NCI-H774 (cell line): ENCODE results near the gene CINP.
"Not testable (repeated sequence)": the region's sequence is repeated elsewhere in the genome, so short reads cannot be mapped to it uniquely, and the experiment has no call there.

ENCODE experiments used
- DNase-seq: peaks from one replicate; lab custom pipeline; 2025; lab: John Stamatoyannopoulos, UW

CINP gene

DNA sequence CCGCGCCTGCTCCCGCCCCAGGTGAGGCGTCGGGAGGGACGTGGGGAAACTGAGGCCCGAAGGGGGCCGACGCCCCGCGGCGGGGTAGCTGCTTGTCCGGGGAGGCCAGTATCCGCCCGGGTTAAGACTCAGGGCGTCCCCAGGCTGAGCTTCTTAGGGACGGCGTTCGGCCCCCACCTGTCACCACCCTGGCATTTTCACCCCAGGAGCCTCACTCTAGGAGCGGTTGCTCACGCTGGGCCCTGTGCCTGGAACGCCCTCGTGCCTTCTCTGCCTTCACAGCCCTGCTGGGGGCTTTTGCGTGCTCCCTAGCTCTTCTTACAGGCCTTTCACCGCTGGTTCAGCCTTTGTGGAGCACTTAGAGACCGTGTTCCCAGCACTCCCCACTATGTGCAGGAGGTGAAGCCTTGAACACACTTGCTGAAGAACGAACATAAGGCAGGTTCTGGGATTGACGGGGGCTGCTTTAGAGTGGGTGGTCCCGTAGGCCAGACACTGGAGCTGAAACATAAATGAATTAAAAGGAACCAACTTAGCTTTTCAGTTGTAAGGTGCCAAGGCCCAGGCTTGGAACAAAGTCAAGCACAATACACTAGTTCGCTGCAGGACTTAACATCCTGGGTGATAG is 42.5 kb downstream of the CINP start:
- DNase-seq, result no peak

DNA sequence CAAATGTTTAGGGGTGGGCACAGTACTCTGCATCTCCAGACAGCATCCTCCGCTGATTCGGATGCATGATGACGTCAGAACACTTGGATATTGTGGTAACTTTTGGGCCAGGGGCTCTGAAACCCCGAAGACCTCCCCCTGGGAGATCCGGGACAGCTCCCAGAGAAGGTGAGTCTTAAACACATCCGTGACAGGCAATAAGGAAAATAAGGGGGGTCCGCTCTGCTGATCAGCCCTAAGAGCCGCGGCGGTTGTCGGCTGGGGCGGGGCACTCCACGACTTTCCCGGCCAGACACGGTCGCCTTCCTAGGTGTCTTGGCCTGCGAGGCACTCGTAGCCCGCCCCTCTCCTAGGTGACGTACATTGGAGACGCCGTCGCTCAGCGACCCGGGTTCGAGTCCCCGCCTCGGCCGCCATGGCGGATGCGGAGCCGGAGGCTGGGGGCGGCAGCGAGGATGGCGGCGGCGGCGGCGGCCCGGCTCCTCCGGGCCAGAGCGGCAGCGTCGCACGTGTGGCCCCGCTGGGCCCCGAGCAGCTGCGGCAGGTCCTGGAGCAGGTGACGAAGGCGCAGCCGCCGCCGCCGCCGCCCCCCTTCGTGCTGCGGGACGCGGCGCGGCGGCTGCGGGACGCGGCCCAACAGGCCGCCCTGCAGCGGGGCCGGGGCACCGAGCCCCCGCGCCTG is 43.2 kb downstream of the CINP start, which contains the start of gene ZNF839:
Gene ZNF839 (plus strand): TSS at position 396 of the 682 bp plus-strand sequence. CDS start 20 bp downstream, at position 416.
- DNase-seq, result peak; percentile 89

DNA sequence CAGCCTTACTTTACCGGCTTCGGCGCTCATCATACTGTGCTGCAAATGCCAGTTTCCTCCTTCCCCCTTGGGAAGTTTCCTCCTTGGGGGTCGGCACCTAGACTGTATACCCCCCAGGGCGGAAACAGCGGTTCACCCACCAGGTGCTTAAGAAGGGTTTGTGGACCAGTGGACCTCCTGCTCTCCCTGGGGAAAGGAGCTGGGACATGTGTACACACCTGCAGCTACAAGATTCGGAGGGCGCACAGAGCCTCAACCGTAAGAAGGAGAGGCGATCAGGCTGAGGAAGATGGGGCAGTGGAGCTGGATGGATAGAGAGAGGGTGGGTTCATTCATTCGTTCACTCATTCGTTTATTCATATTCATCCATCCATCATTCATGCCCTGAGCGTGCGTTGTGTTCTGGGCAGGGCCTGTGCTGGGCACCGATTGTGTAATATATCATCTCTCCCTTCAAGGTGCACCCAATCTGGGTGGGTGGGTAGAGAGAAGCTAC is 43.9 kb downstream of the CINP start:
- no peak for DNase-seq

DNA sequence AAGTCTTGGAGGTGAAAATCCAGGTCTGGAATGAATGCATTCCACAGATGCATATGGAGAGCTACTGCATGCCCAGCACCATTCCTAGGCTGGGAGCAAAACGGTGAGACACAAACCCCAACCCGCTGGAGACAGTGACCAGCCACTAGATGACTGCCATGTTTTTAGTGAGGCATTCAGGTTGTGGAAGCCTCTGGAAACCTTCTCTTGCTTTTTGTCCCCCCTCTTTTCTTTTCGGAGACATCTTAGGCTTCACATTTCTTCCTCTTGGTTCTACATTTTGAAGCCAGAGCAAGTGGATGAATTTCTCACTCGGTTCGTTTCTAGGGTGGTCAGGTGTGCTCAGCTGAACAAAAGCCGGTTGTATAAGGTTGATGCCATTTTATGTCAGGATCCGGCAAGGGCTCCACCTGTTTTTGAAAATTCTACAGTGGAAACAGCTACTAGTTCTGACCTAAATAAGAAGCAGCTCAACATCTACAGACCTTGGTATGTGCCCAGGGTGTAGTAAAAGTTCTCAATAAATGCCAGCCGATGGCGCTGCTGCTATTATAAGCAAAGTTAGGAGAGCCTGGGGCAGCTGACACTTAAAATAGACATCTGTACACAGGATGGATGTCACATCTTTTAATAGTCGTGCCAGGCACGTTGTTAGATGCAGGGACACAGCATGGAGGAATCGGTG is 45.0 kb downstream of the CINP start:
- DNase-seq, result peak; percentile 42

DNA sequence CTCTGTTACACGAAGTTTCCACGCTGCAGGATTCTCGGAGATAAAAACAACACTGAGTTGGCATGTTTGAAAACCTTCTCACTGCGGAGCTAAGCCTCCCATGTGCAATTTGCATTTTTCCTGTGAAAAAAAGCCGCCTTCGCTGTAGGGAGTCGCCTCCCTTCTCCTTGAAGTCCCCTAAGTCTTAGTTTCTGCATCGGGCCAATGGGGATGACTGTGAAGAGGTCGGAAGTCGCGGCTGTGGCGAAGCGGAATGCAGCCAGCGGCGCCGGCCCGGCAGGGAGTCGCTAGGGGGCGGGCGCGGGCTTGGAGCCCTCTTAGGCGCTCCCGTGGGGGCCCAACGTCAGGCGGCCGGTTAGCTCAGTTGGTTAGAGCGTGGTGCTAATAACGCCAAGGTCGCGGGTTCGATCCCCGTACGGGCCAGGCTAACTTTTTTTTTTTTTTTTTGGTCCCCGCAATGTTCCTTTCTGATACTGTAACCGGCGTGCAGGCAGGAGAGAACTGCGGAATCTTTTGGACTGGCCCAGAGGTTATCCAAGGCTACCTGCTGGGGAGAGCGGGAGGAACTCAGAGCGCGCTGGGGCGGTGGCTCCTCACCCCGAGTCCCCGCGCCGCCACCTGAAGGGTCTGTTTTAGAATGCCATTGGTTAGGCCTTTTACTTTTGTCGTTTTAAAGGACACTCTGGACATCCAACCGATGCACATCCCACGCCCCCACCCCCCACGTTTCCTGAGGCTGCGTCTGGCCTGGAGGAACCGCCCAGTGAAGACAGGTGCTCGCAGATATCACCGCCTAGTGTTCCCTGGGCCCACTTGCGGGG is 45.7 kb downstream of the CINP start:
- peak; percentile 84 for DNase-seq

DNA sequence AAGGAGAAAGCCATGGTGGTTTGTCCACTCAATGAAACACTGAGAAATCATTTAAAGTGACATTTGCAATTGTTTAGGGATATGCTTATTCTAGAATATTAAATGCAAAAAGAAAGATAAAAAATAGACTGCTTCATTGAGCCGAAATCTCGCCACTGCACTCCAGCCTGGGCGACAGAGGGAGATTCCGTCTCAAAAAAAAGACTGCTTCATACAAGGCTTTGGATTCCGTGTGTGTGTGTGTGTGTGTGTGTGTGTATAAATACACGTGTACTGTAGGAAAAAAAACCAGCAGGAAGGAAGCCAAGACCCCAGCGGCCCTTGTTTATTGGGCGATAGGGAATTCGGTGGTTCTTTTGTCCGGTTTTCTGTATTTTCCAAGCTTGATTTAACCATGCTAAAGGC is 46.4 kb downstream of the CINP start:
- peak; percentile 25 for DNase-seq

DNA sequence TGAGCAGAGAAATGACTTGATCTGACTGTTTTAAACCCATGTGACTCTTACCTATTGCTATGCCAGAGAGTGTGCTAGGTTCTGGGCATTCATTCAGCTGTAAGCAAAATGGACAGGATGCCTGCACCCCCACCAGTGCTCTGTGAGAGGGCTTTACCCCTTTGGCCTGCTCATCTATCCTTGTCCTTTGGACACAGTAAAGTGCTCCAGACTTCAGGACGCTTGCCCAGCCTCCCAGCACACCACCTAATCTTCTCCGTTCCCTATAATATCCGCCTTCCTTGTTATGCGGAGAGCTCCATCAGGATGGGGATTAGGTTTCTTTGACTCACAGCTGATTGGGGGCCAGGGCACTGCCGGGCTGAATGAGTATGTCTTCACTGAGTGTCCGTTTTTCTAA is 47.6 kb downstream of the CINP start:
- DNase-seq, result no peak

DNA sequence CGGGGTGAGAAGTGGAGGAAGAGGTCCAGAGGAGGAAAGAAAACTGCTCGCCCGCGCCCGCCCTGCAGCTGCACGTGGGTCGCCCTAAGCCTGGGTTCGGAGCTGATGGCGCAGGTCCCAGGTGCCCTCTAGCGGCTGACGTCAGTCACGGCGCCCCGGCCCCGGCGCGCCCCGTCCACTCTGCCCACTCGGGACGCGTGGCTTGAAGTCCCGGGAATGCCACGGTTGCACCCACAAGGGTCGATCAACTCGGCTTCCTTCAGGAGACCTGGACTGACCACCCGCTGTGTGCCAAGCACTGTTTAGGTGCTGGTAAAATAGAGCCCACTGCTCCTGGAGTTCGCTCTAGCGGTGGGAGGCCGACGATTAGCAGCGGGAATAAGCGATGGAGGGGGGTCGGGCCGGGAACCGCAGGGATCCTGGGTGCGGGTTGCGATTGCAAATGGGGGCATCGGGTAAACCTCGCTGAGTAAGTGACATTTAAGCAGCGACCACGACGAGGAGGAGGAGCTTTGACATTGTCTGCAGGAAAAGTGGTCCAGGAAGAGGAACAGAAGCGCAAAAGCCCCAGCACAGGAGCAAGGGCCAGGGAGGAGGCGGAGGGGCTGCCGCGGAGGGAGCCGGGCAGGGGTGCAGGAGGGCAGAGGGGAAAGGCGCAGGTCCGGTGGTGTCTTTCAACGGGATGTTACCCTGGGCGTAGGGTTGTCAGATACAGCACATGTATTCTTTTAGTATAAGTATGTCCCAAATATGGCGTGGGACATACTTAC is 48.3 kb downstream of the CINP start:
- peak; percentile 73 for DNase-seq

DNA sequence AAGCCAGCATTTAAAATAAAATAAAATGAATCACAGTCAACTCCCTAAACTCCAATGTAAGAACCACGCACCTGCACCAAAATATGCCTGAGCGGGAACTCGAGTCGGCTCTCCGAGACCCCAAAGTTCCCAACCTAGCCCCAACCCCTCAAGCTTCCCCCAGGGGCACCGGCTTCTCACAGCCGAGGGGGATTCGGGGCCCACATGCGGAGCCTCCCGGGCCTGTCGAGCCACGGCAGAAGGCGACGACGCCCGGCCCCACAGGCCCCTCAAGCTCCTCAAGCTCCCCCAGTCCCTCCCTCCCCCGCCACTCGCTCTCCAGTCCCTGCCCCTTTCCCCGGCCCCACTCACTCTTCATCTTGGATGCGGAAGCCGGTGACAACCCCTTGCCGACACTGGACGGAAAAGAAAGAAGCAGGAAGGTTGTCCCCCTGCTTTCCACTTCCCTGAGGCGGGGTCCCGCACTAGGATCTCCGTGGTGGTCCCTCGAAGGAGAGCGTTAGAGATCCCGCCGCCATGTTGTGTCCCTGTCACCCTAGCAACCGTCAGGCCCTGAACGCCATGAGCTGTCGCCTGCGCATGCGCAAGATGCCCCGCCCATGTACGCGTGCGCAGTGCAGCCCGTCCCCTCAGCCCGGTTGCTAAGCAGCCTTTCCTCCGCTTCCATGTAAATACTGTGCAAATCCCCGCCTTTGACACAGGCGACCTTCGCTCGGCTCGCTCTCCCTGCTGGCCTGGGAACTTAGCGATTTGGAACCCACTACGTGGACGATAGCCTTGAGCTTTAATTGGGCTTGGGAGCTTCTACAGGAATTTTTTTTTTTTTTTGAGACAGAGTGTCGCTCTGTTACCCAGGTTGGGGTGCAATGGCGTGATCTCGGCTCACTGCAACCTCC is 57.8 kb downstream of the CINP start, which contains the start of gene MOK:
Gene MOK (minus strand): TSS at position 554 of the 896 bp plus-strand sequence. CDS start 196 bp downstream, at position 358.
- peak; percentile 95 for DNase-seq

DNA sequence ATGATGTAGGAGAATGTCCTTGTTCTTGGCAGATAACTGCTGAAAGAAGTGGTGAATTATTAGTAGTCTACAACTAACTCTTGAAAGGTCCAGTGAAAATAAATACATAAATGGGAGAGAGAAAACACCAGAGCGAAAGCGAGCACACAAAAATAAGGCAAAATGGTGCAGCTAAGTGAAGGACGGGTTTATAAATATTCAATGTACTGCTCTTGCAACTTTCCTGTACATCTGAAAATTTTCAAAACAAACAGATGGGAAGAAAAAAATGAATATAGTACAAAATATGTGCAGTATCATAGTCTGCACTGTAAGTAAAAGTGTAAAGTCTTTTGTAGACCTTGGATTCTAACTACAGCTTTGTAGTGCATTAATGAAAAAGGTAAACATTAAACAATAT is 59.0 kb downstream of the CINP start:
- DNase-seq, result no peak

DNA sequence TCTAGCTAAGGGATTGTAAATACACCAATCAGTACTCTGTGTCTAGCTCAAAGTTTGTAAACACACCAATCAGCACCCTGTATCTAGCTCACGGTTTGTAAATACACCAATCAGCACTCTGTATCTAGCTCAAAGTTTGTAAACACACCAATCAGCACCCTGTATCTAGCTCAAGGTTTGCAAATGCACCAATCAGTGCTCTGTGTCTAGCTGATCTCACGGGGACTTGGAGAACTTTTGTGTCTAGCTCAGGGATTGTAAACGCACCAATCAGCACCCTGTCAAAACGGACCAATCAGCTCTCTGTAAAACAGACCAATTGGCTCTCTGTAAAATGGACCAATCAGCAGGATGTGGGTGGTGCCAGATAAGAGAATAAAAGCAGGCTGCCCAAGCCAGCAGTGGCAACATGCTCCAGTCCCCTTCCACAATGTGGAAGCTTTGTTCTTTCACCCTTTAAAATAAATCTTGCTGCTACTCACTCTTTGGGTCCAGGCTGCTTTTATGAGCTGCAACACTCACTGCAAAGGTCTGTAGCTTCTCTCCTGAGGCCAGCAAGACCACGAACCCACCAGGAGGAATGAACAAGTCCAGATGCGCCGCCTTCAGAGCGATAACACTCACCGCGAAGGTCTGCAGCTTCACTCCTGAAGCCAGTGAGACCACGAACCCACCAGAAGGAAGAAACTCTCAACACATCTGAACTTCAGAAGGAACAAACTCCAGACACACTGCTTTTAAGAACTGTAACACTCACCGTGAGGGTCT is 64.2 kb downstream of the CINP start:
- DNase-seq, result not testable (repeated sequence)
